ENCODE data around the gene SLC16A4.

The SLC16A4 gene

DNA sequence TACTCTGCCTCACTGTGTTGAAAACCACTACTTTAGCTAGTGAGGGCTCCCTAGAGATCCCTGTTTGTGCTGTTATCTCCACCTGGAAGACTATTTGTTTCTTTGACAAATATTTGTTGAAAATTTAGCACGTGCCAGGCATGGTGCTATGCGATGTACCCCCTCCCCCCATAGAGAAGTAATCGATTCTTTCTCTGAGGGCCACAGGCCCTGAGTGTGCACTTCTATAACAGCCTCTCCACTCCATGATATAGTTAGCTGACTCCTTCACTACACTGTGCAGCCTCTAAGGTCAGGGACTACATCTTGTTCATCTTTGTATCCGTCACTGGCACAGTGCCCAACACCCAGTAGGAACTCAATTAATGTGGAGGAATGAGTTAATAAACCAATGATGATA lies 69.0 kb downstream of the SLC16A4 start:
- DNase-seq = no peak

GRCh38 chr1:110321045-110321444 lies 69.8 kb downstream of the SLC16A4 start:
- peak; percentile 41 for DNase-seq

DNA sequence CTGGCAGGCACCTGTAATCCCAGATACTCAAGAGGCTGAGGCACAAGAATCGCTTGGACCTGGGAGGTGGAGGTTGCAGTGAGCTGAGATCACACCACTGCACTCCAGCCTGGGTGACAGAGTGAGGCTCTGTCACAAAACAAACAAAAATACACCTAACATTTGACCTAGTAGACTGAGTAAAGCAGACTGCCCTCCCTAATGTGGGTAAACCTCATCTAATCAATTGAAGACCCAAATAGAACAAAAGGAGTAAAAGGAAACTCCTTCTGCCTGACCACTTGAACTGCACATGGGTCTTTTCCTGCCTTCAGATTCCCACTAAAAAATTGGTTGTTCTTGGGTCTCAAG lies 70.7 kb downstream of the SLC16A4 start:
- no peak for DNase-seq

- peak; percentile 58 for DNase-seq
Measured at GRCh38 chr1:110319332-110320167, 71.3 kb downstream of the SLC16A4 start.

DNA sequence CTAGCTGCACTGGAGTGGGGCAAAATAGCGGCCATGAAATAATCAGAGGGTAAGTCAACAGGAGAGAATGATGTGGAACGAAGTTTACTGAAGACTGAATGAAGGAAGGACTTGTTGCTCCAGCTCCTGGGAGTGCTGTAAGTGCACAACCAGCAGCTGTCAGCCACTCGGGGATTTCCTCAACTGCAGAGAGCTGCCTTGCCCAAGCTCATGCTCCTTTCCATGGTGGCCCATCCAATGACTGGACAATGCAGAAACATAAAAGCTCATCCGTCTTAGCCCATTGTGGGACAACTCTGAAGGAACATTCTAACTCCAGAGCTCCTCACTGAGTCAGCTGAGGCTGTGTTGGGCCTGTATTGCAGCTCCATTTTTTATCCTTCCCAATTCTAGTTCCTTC lies 72.8 kb downstream of the SLC16A4 start:
- no peak for DNase-seq

GRCh38 chr1:110316735-110317134 lies 74.1 kb downstream of the SLC16A4 start:
- no peak for DNase-seq

Measured in DMS53 (cell line).